NCI-H1930 (cell line): ENCODE results near the gene LRGUK.

Experiments used
- DNase-seq, 2 experiments: peaks; one replicate each; lab custom pipeline; 2025; lab: John Stamatoyannopoulos, UW

Gene LRGUK

DNA sequence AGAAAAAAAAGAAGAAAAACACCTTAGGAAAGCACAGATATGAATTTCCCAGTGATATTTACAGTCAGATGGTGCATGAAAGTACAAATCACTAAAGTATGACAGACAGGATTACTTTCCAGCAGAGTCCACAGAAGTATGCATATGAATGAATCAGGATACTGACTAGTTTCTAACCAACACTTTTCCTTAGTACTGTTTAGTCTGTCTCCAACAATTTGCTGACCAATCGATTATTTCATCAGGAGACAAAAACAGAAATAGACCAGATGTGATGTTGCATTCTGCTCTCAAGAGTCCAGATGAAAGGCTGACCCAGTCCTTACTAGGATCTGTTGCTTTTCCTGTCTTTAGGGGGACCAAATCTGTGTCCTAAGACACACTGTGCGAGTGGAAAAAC lies 175.0 kb downstream of the LRGUK start:
- no peak for DNase-seq

DNA sequence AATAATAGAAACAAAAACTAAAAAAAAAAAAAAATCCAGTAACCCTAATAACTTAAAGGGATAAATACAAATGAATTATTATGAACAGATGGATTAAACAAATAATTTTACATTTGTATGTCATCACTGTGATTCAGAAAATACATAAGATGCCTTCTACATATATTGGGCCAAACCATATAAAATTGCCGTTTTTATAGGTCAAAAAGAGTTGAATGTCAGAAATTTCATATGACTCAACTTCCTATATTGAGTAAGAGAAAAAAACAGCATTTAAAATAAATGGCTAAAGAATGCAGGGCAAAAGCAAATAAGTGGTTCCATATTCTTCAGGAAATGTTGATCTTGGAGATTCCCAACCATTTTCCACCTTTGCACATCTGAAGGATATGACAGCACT lies 180.2 kb downstream of the LRGUK start:
- no peak for DNase-seq

DNA sequence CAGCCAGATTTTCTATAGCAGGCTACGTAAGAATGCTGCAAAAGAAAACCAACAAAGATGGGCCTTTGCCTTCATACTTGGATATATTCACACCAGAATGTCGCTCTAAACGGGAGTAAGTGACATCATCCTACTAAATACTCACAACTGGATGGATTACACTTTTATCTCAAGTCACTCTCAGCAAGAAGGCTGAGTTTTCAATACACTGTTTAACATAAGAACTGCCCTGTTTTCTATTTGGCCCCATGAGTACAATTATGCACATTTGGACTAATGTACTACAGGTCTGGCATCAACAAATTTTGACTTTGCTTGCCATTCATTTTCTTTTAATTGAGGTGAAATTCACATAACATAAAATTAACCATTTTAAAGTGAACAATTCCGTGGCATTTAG lies 181.4 kb downstream of the LRGUK start:
- DNase-seq, result no peak

DNA sequence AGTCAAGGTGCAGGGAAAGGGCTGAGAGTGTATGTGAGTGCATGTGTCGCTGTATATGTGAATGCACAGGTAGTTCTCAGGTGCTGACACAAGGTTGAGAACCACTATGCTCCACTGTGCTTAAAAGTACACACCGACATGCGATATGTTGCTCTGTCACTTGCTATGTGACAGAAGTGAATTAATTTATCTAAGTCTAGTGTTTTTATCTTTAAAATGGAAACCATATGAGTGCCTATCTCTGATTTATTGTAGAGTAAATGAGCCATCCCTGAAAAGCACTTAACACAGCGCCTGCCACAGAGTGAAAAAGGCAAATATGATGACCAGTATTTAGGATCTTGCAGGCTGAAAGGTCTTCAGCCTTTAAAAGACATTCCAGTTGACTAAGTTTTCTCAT lies 184.7 kb downstream of the LRGUK start:
- DNase-seq, result no peak

DNA sequence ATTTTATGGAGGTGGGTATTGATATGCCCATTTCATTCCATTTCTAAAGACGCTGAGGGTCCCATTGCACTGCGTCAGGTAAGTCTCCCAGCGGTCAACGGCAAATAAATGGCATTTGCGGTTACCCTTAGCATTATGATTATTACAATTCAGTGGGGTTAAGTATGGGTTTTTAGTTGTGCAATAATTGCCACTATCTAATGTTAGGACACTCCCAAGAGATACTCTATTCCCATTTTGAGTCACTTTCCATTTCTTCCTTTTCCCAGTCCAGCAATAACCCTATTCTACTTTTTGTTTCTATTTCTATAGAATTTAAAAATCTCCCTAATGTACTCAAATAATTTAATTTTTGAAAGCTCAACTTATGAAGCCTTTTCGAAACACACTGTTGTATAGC lies 185.6 kb downstream of the LRGUK start:
- DNase-seq, result no peak

DNA sequence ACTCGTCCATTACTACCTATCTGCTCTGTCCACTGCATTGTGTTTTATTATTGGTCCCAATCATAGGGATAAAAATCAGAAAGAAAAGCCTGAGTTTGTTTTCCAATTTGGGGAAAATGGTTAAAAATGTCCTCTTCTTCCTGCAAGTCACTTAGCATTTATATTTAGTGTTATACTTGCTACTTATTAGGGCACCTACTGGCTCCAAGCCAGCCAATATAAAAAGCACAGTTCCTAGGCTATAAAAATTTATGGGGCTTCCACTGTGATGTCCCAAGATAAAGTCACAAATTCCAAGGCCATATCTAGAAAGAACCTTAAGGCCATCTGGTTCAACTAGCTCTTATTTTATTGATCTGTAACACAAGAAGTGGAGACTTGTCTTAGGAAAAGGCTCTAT lies 186.4 kb downstream of the LRGUK start:
- DNase-seq, result no peak
